HG03565 (cell line): ENCODE measurements around the gene TMEM132E.

Experiments used
- ATAC-seq: cut with Tn5 transposase; IDR thresholded peaks from one replicate; pipeline ENCODE4 v1.9.1; 2021; ENCODE audit warnings: mild to moderate bottlenecking, moderate library complexity; ENCODE audit not compliant: unreplicated experiment

The TMEM132E gene

GRCh38 chr17:34626121-34626681 lies 46.8 kb downstream of the TMEM132E start:
- ATAC-seq = no peak

GRCh38 chr17:34628879-34629278 lies 49.5 kb downstream of the TMEM132E start:
- ATAC-seq = no peak

DNA sequence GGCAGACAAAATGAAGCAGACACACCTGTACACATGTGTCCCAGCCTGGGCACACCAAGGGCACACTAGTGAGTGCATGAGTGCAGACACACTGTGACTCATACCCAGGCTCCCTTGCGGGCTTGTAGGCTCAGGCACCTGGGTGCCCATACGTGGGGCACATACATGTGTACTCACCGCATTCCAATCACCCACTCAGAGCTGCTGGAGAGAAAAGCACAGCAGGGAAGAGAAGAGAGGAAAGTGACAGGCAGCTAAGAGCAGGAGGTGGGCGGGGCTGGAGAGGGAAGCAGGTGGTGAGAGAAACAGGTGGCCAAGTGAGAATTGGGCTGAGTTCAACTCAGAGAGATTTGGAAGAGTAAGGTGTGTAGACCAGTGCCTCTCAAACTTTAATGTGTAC lies 54.0 kb downstream of the TMEM132E start:
- ATAC-seq = no peak

DNA sequence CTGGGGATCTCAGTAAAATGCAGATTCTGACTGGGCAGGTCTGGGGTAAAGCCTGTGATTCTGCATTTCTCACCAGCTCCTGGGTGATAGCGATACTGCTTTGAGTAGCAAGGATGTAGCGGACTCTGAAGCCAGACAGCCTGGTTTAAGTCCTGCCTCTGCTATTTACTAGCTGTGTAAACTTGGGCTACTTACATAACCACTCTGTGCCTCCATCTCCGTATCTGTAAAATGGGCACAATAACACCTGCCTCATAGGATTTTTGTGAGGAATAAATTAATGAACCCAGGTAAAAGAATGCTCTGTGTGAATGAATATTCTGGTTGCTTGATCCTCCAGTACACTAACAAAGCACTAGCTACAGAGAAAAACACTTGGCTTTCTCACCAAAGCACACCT lies 54.4 kb downstream of the TMEM132E start:
- no peak for ATAC-seq

GRCh38 chr17:34634551-34635160 lies 55.3 kb downstream of the TMEM132E start:
- no peak for ATAC-seq

DNA sequence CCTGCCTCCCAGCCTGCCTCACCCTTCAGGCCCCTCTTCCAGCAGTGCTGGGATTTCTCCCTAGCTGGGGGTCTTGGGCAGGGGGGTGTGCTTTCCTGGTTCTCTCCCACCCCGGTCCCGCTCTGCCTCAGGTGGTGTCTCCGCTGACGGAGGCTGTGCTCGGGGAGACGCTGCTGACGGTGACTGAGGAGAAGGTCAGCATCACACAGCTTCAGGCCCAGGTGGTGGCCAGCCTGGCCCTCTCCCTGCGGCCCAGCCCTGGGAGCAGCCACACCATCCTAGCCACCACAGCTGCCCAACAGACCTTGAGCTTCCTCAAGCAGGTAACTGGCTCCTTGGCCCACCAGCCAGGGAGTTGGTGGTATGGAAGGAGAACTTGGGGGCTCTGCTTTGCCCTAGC lies 56.5 kb downstream of the TMEM132E start:
- ATAC-seq = no peak

GRCh38 chr17:34637041-34637547 lies 57.7 kb downstream of the TMEM132E start:
- ATAC-seq = no peak

GRCh38 chr17:34637548-34638525 lies 58.5 kb downstream of the TMEM132E start:
- ATAC-seq = no peak

- ATAC-seq = no peak
Measured at GRCh38 chr17:34638526-34639260, 59.3 kb downstream of the TMEM132E start.

DNA sequence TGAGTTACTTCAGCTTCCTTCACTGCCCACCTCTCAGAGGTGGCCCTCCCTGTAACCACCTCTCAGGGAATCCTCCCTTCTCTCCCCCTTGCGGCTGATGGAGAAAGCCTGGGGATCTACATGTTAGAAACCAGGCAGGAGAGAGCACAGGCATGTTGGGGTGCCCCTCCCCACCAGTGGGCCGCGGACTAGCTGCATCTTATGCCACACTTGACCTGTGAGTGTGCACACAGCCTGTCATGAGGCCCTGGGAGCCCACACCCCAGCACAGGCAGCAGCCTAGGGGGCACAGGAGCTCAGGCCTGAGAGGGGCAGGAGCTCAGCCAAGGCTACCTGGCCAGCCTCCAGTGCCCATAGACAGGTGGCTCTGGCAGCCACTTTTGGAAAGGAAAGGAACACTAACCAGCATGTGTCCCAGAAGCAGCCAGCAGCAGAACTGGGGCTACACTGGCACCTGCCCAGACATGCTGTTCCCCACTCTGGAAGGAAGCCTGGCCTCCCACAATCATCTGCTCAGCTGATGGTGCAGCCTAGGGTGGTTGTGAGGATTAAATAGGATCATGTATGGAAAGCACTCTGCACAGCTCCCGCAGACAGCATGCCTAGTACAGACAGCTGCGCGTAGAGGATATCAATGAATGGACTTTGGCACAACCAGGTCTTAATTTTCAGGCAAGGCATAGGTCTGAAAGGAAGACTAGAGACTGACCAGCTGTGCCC lies 60.5 kb downstream of the TMEM132E start:
- ATAC-seq = no peak

- ATAC-seq = no peak
Measured at GRCh38 chr17:34641368-34641767, 62.0 kb downstream of the TMEM132E start.

GRCh38 chr17:34644941-34645550 lies 65.7 kb downstream of the TMEM132E start:
- no peak for ATAC-seq

GRCh38 chr17:34645594-34645993 lies 66.2 kb downstream of the TMEM132E start:
- no peak for ATAC-seq

- no peak for ATAC-seq
Measured at GRCh38 chr17:34647511-34647910, 68.1 kb downstream of the TMEM132E start.

GRCh38 chr17:34650051-34650750 lies 70.8 kb downstream of the TMEM132E start:
- ATAC-seq = no peak

GRCh38 chr17:34651402-34651811 lies 72.0 kb downstream of the TMEM132E start:
- ATAC-seq = no peak

DNA sequence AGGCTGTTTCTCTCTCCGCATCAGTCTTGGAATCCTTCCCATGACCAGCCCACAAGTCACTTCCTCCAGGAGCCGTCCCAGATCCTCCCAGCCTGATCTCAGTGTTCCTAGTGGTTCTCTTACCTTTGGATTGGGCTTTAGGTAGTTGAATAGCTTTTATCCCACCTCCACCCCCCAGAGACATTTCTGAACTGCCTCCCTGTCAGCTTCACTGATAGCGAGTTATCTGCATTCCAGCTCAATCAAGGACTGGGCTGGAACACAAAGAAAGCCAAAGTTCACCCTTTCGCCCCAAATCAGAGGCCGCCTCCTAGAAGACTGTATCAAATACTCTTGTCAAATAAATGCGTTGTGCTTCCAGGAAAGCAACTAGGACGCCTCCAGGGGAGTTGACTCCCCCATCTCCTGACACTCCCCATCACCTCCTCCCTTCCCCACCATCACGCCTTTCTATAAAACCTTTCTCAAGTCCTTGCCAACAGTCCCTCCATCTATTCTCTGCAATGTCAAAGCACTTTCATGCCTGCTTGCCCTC lies 72.7 kb downstream of the TMEM132E start:
- no peak for ATAC-seq

DNA sequence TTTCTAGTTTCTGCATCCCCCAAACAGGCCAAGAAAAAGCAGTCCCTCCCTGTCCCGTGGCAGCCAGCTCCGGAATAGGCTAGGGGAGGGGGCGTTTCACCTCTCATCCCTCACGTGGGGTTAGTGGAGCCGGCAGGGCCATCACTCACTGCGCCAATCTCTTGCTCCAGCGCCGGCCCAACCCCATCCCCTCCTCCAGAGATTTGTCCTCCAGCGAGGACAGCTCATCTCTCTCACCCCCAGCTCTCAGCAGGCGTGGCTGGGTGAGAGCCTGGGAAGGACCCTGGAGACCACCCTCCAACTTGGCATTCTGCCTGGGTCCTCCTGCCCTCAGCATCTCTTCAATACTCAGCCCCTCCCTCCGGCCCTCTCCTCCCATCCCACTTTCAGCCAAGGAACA lies 74.1 kb downstream of the TMEM132E start:
- no peak for ATAC-seq

- ATAC-seq = no peak
Measured at GRCh38 chr17:34654276-34654880, 75.0 kb downstream of the TMEM132E start.
